ENCODE results near the gene MAPK1.
"Not testable (repeated sequence)": the region's sequence is repeated elsewhere in the genome, so short reads cannot be mapped to it uniquely, and the experiment has no call there.

MAPK1 gene

GRCh38 chr22:21790849-21791610 is 76.4 kb downstream of the MAPK1 start:
- DNase-seq (ENCODE audit: low spot score), result not testable (repeated sequence)

DNA sequence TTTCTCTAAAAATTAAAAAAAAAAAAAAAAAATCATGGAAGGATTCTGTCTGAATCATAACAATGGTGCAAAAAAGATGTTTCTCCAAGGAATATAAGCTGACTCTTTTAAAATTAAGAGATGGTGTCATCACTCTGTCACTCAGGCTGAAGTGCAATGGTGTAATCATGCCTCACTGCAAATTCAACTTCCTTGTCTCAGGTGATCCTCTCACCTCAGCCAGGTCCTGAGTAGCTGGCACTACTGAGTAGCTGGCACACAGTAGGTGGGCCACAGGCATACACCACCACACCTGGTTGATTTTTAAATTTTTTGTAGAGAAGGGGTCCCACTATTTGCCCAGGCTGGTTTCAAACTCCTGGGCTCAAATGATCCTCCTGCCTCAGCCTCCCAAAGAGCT is 77.1 kb downstream of the MAPK1 start:
- no peak for DNase-seq (ENCODE audit: low spot score)

DNA sequence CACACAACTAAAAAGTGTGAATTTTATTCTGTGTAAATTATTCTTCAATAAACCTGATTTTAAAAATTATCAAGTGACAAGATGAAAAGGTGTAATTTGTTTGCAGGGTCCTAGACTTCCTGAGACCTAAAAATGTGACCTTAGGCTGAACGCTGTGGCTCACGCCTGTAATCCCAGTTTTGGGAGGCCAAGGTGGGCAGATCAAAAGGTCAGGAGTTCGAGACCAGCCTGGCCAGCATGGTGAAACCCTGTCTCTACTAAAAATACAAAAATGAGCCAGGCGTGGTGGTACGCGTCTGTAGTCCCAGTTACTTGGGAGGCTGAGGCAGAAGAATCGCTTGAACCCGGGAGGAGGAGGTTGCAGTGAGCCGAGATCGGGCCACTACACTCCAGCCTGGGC is 79.9 kb downstream of the MAPK1 start:
- DNase-seq (ENCODE audit: low spot score), result not testable (repeated sequence)

GRCh38 chr22:21780259-21780658 is 87.2 kb downstream of the MAPK1 start:
- no peak for DNase-seq (ENCODE audit: low spot score)

- no peak for DNase-seq (ENCODE audit: low spot score)
Measured at GRCh38 chr22:21779444-21779843, 88.0 kb downstream of the MAPK1 start.

DNA sequence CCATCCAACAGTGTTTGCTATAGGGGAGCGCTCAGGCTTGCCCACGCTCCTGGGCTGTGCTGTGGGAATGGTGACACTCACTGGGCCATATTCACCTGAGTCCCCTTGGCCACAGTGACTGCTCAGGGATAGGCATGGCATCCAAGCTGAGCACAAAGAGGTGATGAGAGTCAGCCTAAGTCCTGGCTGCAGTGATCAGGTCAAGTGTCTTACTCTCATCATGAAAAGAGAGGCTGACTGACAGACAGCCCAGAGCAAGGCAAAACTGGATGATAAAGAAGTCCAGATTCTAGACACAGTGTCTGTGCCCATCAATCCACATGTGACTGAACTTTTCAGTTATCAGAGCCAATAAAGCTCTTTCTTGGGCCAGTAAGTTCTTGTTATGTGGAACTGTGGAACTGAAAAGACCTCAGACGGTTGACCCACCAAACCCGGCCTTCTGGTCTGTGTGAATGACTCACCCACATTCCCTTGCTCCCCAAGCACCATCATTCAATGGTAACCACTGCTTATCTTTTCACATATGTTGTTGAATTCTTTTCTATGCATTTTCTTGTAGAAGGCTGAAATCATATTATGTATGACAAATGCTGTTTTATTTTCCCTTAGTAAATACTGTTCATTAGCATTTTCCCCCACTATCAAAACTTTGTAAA is 88.6 kb downstream of the MAPK1 start:
- DNase-seq (ENCODE audit: low spot score), result no peak

- no peak for DNase-seq (ENCODE audit: low spot score)
Measured at GRCh38 chr22:21771631-21771976, 95.8 kb downstream of the MAPK1 start.

DNA sequence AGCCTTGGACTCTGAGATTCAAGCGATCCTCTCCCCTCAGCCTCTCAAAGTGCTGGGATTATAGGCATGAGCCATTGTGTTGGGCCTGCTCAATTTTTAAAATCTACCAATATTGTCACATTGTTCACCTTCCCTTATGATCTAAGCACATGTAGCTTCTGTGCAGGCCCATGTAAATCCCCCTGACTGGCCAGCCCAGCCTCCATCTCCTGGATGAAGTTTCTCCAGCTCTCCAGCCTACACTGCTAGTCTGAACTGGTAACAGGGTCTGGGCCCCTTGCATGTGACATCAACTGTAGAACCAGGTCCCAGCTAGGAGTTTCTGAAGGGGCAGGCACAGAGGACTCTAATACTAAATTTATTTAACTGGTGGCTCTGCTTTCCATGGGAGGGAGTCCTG is 99.0 kb downstream of the MAPK1 start:
- no peak for DNase-seq (ENCODE audit: low spot score)

GRCh38 chr22:21766691-21767462 is 100.6 kb downstream of the MAPK1 start:
- no peak for DNase-seq (ENCODE audit: low spot score)

- no peak for DNase-seq (ENCODE audit: low spot score)
Measured at GRCh38 chr22:21765909-21766529, 101.4 kb downstream of the MAPK1 start.

GRCh38 chr22:21764038-21764804 is 103.2 kb downstream of the MAPK1 start:
- no peak for DNase-seq (ENCODE audit: low spot score)

DNA sequence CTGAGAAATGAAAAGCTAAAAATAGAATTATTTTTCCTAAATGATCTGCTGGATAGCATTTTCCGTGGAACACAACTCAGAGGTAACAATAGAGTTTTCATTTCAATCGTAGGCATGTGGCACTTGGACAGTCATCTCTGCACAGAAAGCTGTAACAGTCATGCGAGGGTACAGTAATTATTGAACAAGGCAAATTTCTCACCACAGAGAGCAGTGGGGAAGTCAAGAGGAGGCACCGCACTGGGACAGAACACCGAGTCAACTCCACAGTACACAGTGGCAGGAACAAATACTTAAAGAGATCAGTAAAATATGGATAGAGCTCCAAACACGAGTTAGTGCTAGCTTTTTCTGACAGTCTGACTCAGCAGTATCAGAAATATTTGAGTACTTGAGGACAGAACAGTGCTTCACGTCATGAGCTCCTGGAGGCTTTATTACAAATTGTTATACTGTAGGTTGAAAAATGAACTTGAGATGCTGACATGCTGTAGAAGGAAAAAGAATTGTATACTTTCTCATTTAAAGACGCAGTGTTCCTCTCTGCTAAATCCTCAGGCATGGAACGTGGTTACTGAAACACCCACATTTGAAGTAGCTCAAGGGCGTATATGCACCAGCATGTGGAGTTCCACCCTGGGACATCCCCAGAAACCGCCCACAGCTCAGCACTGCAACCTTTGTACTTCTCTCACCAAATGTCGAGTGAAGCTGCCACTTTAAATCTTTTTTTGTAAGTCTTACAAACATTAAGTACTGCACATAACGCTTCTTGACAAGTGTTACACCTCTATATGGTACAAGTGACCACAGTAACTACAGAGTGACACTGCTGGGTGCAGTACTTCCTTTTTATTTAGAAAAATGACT is 104.5 kb downstream of the MAPK1 start:
- DNase-seq (ENCODE audit: low spot score), result no peak

GRCh38 chr22:21761994-21762680 is 105.3 kb downstream of the MAPK1 start:
- no peak for DNase-seq (ENCODE audit: low spot score)

DNA sequence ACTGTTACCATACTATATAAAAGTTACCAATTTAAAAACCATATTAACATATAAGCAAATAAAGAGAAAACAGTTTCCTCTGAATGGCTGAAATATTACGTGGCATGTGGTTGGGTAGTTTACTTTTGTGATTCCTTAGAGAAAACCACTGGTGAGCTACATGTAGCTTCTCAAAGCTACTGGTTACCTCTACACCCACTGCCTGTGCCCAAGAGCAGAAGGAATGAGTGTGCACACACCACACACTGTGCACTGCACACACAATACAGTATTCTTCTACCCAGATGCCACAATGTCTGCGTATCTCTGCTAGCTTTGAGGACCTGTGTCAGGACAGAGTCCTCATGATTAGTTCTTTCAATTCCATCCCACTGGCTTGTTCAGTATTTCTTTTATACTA is 106.4 kb downstream of the MAPK1 start:
- DNase-seq (ENCODE audit: low spot score), result peak; percentile 52

DNA sequence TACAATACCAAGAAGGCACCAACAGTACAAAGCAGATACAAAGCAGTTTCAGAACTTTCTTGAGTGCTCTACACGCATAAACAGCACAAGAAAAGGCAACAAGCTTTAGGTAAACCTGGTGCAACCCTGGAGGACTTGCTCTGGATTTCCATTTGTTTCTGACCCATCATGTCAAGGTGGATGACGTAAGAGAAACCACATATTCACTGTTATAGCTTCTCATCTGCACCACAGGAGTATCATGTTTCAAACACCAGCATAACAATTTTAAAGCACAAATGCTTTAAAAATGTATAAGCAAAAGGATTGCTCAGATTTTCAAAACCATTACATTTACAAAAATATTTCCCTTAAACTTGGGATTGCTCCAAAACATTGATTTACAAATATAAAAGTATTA is 106.8 kb downstream of the MAPK1 start:
- no peak for DNase-seq (ENCODE audit: low spot score)

DNA sequence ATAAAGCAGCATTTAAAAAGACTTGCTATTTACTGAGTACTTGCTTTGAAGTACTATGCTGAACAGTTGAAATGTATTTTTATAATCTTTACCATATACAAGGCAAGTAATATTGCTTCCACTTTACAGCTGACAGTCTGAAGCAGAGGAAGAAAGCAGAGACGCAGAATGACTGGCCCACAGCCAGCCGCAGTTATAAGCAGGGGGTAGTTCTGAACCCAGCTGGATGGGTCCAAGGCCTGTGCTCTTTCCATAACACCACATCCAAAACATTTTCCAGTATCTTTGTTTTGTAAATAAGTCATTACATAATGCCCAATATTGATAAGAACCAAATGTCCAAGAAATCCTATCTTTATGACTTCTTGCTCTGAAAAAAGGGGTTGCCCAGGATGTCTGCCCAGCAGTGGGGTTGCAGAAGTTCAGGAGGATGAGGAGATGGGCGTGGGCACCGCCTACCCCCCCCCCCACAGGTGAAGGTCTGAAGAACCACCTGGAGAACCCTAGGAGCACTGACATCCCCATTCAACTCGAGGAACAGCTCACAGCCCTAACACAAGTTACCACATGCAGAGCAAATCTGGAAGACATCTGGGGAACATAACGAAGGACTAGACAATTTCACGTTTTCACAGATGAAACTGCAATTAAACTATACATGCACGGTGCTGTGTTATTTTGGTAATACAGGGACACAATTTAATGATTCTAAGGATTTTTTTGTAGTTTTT is 107.6 kb downstream of the MAPK1 start:
- no peak for DNase-seq (ENCODE audit: low spot score)

GRCh38 chr22:21759093-21759492 is 108.4 kb downstream of the MAPK1 start:
- peak; percentile 61 for DNase-seq (ENCODE audit: low spot score)

GRCh38 chr22:21758091-21758864 is 109.2 kb downstream of the MAPK1 start:
- no peak for DNase-seq (ENCODE audit: low spot score)

DNA sequence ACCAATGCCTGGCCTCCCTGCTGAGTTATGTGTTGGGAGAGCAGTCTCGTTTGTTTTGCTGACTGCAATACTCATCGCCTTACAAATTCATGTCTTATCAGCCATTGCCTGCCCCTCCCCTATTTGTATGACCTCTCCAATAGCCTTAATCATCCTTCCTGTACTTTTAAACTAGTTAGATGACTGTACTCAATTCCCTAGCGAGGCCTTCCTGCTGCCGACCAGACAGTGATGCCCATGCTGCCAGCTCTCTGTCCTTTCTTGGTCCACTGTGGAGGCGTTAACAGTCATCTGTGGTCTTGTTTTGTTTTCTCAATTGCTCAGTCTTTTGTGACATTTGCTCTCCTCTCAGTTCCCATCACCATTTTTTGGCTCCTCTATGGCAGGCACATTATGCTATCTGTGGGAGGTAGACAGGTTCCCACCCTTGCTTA is 111.6 kb downstream of the MAPK1 start:
- DNase-seq (ENCODE audit: low spot score), result no peak

Data from pons (tissue), 1 donor.